LNCAP (cell line): ENCODE measurements around the gene TIAM2.

ENCODE experiments used
- CTCF ChIP-seq: fragments of 450-650 bp; IDR thresholded peaks from 2 replicates; pipeline ENCODE4 v1.5.1; 2017; ENCODE audit warnings: mild to moderate bottlenecking

The TIAM2 gene

GRCh38 chr6:155121699-155122098, 126.6 kb downstream of the TIAM2 start:
- no peak for TF ChIP-seq CTCF

- no peak for TF ChIP-seq CTCF
Observed at GRCh38 chr6:155122199-155122950, 127.3 kb downstream of the TIAM2 start.

GRCh38 chr6:155123520-155123919, 128.4 kb downstream of the TIAM2 start:
- no peak for TF ChIP-seq CTCF

- no peak for TF ChIP-seq CTCF
Observed at GRCh38 chr6:155125906-155126305, 130.8 kb downstream of the TIAM2 start.

- no peak for TF ChIP-seq CTCF
Observed at GRCh38 chr6:155126727-155127439, 131.8 kb downstream of the TIAM2 start.

GRCh38 chr6:155128977-155129376, 133.9 kb downstream of the TIAM2 start:
- no peak for TF ChIP-seq CTCF

GRCh38 chr6:155129744-155130143, 134.6 kb downstream of the TIAM2 start:
- no peak for TF ChIP-seq CTCF
